Tibial artery (tissue), 4 donors: ENCODE measurements around the gene WDR36.

Source experiments
- DNase-seq, 2 donors: peaks; one replicate each; pipeline ENCODE4 v3.0.0-alpha.2; 2019
- H3K27ac ChIP-seq, 2 donors: fragments of 200-600 bp; sonication (generic) in 1 of 2; 1 replicate in 1 of 2; 2 replicates in 1 of 2; pipeline ENCODE4 v1.5.1; 2018 to 2019; ENCODE audit warnings: mild to moderate bottlenecking in 1 of 2
- H3K27me3 ChIP-seq, 2 donors: fragments of 200-600 bp; sonication (generic) in 1 of 2; one replicate each; pipeline versions ENCODE4 v1.5.1 to v1.6.0; 2016 to 2019
- H3K36me3 ChIP-seq, 3 donors: fragments of 200-600 bp; sonication (generic) in 2 of 3; one replicate each; pipeline ENCODE4 v1.5.1; 2016 to 2019; ENCODE audit warnings: mild to moderate bottlenecking in 2 of 3
- H3K4me1 ChIP-seq, 4 donors: fragments of 200-600 bp; sonication (generic) in 2 of 4; 1 replicate in 3 of 4; 2 replicates in 1 of 4; pipeline ENCODE4 v1.5.1; 2016 to 2019
- H3K4me3 ChIP-seq, 2 donors: fragments of 200-600 bp; sonication (generic) in 1 of 2; 1 replicate in 1 of 2; 2 replicates in 1 of 2; pipeline ENCODE4 v1.5.1; 2018 to 2019; ENCODE audit warnings: mild to moderate bottlenecking in 2 of 2
- H3K9me3 ChIP-seq, 3 donors: fragments of 200-600 bp; sonication (generic) in 1 of 3; one replicate each; pipeline ENCODE4 v1.5.1; 2016 to 2019
- intact Hi-C: fragments of 100-400 bp; cut with DNase I; formaldehyde crosslinking; loops from one replicate; pipeline ENCODE4 v1.15.0; 2023; ENCODE audit warnings: low total_unique reads
- TF ChIP-seq, protein P1 (sequence below), 2 experiments: fragments of 200-600 bp in 1 of 2; fragments of 450-650 bp in 1 of 2; IDR thresholded peaks; one replicate each; pipeline ENCODE4 v1.5.1; 2017 to 2019; ENCODE audit warnings: antibody characterized with exemption in 2 of 2, mild to moderate bottlenecking in 1 of 2, moderate library complexity in 1 of 2

WDR36 gene

DNA sequence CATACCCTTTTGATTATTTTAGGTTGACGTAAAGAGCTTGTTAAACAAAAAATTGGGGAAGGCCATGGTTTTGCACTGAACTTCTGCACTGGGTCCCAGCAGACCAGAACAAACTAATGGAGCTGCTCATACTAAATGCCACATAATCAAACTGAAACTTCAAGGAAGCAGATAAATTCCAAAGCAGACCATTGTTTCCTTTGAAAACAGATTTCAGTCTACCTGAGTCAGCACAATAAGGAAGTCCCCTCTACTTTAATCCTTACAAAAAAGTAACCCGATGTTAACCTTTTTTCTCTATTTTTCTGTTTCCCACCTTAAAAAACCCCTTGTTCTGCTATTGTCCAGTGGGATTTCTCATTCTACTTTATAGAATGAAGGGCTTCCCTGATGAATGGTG, 39.2 kb downstream of the WDR36 start:
- H3K27me3 ChIP-seq, result no peaks in the 10 kb centered on the region
- no peak for DNase-seq
- no peak overlapping the region for H3K4me3 ChIP-seq
- TF ChIP-seq, protein P1, sequence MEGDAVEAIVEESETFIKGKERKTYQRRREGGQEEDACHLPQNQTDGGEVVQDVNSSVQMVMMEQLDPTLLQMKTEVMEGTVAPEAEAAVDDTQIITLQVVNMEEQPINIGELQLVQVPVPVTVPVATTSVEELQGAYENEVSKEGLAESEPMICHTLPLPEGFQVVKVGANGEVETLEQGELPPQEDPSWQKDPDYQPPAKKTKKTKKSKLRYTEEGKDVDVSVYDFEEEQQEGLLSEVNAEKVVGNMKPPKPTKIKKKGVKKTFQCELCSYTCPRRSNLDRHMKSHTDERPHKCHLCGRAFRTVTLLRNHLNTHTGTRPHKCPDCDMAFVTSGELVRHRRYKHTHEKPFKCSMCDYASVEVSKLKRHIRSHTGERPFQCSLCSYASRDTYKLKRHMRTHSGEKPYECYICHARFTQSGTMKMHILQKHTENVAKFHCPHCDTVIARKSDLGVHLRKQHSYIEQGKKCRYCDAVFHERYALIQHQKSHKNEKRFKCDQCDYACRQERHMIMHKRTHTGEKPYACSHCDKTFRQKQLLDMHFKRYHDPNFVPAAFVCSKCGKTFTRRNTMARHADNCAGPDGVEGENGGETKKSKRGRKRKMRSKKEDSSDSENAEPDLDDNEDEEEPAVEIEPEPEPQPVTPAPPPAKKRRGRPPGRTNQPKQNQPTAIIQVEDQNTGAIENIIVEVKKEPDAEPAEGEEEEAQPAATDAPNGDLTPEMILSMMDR (IDR thresholded peaks at IDR 0.05), result no peak
- H3K27ac ChIP-seq, result no peak overlapping the region
- intact Hi-C loops, result no loop called here
- no peaks in the 10 kb centered on the region for H3K4me1 ChIP-seq
- H3K36me3 ChIP-seq, result peaks cover 7 to 12% (median 7%) of the 10 kb centered on the region in 3 donors
- H3K9me3 ChIP-seq, result no peaks in the 10 kb centered on the region

DNA sequence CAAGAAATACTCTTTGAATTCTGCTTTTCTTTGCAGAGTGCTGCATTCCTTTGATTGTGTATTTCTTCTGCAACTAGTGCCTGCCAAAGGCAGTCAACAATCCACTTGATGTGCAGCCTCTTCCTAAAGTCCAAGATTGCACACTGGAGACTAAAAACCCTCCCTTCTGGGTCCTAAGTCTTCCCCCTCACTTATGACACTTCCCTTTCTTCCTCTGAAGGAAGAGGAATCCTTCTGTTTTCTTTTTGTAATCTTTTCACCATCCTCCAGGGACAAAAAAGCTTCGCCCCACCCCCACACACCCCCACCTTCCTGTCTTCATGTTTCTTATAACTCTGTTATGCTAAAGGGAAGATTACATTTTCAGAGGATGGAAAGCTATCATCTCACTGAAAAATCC, 39.9 kb downstream of the WDR36 start:
- TF ChIP-seq, protein P1 (IDR thresholded peaks at IDR 0.05), result no peak
- no peaks in the 10 kb centered on the region for H3K9me3 ChIP-seq
- no peaks in the 10 kb centered on the region for H3K4me1 ChIP-seq
- H3K27me3 ChIP-seq, result no peaks in the 10 kb centered on the region
- H3K27ac ChIP-seq, result no peak overlapping the region
- DNase-seq, result no peak
- H3K36me3 ChIP-seq, result peaks cover 0 to 5% (median 0%) of the 10 kb centered on the region in 3 donors
- H3K4me3 ChIP-seq, result no peak overlapping the region
- intact Hi-C loops, result no loop called here

DNA sequence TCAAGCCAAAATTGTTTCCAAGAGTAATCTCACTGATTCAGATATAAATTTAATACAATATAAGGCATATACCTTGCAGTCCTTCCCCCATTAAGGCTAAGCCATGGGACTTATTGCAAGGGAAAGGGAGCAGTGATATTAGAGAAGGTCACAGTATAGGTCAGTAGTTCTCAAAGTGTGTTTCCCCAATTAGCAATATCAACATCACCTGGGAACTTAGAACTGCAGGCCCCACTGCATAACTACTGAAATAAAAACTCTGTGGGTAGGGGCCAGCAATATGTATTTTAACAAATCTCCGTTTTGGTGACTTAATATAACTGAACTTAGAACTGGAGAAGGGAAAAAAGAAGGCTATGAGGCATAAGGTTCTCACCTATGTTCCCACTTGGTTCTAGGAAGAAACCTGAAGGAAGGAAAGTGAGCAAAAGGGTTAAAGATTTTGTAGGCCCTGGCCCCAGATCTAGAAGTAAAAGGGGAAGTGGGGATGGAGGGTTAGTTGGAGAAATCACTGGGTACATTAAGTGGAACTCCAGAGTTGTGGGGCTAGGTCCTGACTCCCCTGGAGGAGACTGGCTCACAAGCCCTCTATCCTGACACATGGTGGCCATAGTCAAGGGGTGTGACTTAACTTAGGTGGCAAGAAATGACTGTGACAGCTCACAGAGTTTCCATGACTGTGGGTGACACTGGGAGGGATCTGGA, 40.7 kb downstream of the WDR36 start:
- Histone ChIP-seq H3K36me3 (no peaks in the 10 kb centered on the region), H3K4me3 (no peak overlapping the region), H3K27me3 (no peaks in the 10 kb centered on the region), H3K27ac (no peak overlapping the region), H3K4me1 (no peaks in the 10 kb centered on the region), H3K9me3 (no peaks in the 10 kb centered on the region)
- intact Hi-C loops, result no loop called here
- no peak for DNase-seq
- TF ChIP-seq, protein P1 (IDR thresholded peaks at IDR 0.05), result no peak

DNA sequence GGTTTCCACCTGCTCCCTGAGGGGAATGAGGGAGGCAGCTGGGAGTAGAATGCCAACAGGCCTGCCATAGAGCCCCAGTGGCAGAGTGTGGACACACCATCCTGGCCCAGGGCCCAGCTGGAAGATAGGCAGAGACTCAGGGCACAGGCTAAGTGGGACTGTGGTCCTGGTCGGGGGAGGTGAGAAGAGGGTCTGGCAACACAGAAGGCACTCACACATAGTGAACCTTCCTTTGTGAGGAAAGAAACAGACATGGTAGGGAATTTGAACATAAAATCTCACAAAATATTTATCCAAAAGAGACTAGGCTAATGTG, 41.2 kb downstream of the WDR36 start:
- H3K36me3 ChIP-seq, result no peaks in the 10 kb centered on the region
- no peaks in the 10 kb centered on the region for H3K27me3 ChIP-seq
- H3K4me3 ChIP-seq, result no peak overlapping the region
- H3K27ac ChIP-seq, result no peak overlapping the region
- TF ChIP-seq, protein P1 (IDR thresholded peaks at IDR 0.05), result no peak
- no peaks in the 10 kb centered on the region for H3K4me1 ChIP-seq
- DNase-seq, result no peak
- H3K9me3 ChIP-seq, result no peaks in the 10 kb centered on the region
- intact Hi-C loops, result no loop called here

DNA sequence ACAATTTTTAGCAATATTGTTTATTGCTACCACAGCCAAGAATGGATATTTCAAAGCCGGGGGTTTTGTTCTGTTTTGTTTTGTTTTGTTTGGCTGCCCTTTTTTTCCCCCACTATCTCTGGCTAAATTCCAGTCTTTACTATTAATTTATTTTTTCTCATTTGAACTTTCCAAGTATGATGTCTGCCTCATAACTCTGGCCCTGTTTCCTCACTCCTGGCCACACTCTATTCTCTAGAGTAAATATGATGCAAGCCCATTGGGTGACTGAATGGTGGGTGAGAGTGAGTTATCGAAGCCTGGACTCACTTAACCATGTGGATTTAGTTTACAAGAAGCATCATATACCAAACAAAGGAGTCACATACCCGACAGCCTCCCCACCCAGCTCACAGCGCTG, 41.9 kb downstream of the WDR36 start:
- intact Hi-C loops, result no loop called here
- Histone ChIP-seq H3K4me3 (no peak overlapping the region), H3K9me3 (no peaks in the 10 kb centered on the region), H3K4me1 (no peaks in the 10 kb centered on the region), H3K36me3 (no peaks in the 10 kb centered on the region), H3K27ac (no peak overlapping the region), H3K27me3 (no peaks in the 10 kb centered on the region)
- TF ChIP-seq, protein P1 (IDR thresholded peaks at IDR 0.05), result no peak
- DNase-seq, result no peak

DNA sequence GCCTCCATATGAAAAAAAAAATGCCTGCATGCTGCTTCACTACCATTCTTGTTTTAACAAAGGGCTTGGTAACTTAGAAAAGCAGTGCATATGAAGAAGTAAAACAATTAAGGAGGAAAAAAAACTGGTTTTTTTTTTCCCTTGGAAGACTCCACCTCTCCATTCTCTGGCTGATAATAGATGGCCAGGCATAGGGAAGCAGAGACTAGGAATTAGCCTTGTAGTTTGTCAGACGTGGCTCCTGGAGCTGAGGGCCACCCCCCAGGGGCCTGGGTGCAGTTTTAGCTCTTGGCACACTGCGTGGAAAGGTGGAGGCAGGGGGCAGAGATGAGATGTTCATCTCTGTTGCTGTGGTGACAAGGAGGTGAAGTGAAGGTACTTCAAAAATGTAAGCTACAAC, 42.7 kb downstream of the WDR36 start:
- Histone ChIP-seq H3K27me3 (no peaks in the 10 kb centered on the region), H3K36me3 (no peaks in the 10 kb centered on the region), H3K4me3 (no peak overlapping the region), H3K27ac (no peak overlapping the region), H3K9me3 (no peaks in the 10 kb centered on the region), H3K4me1 (no peaks in the 10 kb centered on the region)
- TF ChIP-seq, protein P1 (IDR thresholded peaks at IDR 0.05), result no peak
- intact Hi-C loops, result no loop called here
- no peak for DNase-seq
